Mononuclear cell (primary cell): ENCODE results near the gene TMEM250. TPM values are rescaled to one million over a fixed set of nuclear protein-coding genes. Genes with fewer than 3 reads are reported as not detected.

Experiments
- total RNA-seq: library from RNA; depleted of rRNA; stranded (reverse); fragments of >200 nt; gene quantifications from one replicate; pipeline ENCODE4 v1.2.3, GENCODE V29; 2012

Gene TMEM250
- total RNA-seq, 1 donor: 5.6 TPM

Other genes with a start within 250 kb of the TMEM250 start
- 17.2 TPM for gene CAMSAP1, start 211.3 kb downstream of the TMEM250 start, total RNA-seq
- gene UBAC1, start 157.5 kb downstream of the TMEM250 start, total RNA-seq: 19.3 TPM
- gene NACC2, start 23.6 kb downstream of the TMEM250 start, total RNA-seq: 9.2 TPM
- gene LHX3, start 86.3 kb upstream of the TMEM250 start, total RNA-seq: not detected
- gene QSOX2, start 126.9 kb upstream of the TMEM250 start, total RNA-seq: 8.1 TPM
- 0.10 TPM for gene CCDC187, start 185.2 kb upstream of the TMEM250 start, total RNA-seq
- gene GPSM1, start 208.7 kb upstream of the TMEM250 start, total RNA-seq: 2.6 TPM
- gene DNLZ, start 244.9 kb upstream of the TMEM250 start, total RNA-seq: 9.0 TPM